Measurements from ENCODE around the gene FKRP. TPM values are rescaled to one million over a fixed set of nuclear protein-coding genes. Genes with fewer than 3 reads are reported as not detected.

Gene FKRP
- total RNA-seq, 1 experiment from 2014 or later: 11.3 TPM

GRCh38 chr19:46728693-46729339 lies 17.0 kb upstream of the FKRP start:
- in situ Hi-C loops (cut with HindIII; ENCODE audit: low pct_unique_long_range_greater_than_20kb, low sequenced_read_pairs): no loop called here
- peak; percentile 61 for DNase-seq (ENCODE audit: low read depth, low spot score)

- in situ Hi-C loops (cut with HindIII; ENCODE audit: low pct_unique_long_range_greater_than_20kb, low sequenced_read_pairs): no loop called here
Measured at GRCh38 chr19:46729696-46730095, 16.2 kb upstream of the FKRP start.

GRCh38 chr19:46730187-46730586 lies 15.7 kb upstream of the FKRP start:
- in situ Hi-C loops (cut with HindIII; ENCODE audit: low pct_unique_long_range_greater_than_20kb, low sequenced_read_pairs): no loop called here
- no peak for DNase-seq (ENCODE audit: low read depth, low spot score)

More at GRCh38 chr19:46729696-46730095, 16.2 kb upstream of the FKRP start:
- no peak for DNase-seq (ENCODE audit: low read depth, low spot score)

- no peak for DNase-seq (ENCODE audit: low read depth, low spot score)
- in situ Hi-C loops (cut with HindIII; ENCODE audit: low pct_unique_long_range_greater_than_20kb, low sequenced_read_pairs): no loop called here
Measured at GRCh38 chr19:46730595-46730994, 15.3 kb upstream of the FKRP start.

GRCh38 chr19:46731007-46731501 lies 14.8 kb upstream of the FKRP start:
- in situ Hi-C loops (cut with HindIII; ENCODE audit: low pct_unique_long_range_greater_than_20kb, low sequenced_read_pairs): no loop called here
- no peak for DNase-seq (ENCODE audit: low read depth, low spot score)

- in situ Hi-C loops (cut with HindIII; ENCODE audit: low pct_unique_long_range_greater_than_20kb, low sequenced_read_pairs): no loop called here
- no peak for DNase-seq (ENCODE audit: low read depth, low spot score)
Measured at GRCh38 chr19:46731584-46731983, 14.3 kb upstream of the FKRP start.

GRCh38 chr19:46732172-46732938 lies 13.5 kb upstream of the FKRP start:
- in situ Hi-C loops (cut with HindIII; ENCODE audit: low pct_unique_long_range_greater_than_20kb, low sequenced_read_pairs): no loop called here
- no peak for DNase-seq (ENCODE audit: low read depth, low spot score)

GRCh38 chr19:46732966-46733689 lies 12.7 kb upstream of the FKRP start:
- in situ Hi-C loops (cut with HindIII; ENCODE audit: low pct_unique_long_range_greater_than_20kb, low sequenced_read_pairs): no loop called here
- no peak for DNase-seq (ENCODE audit: low read depth, low spot score)

- DNase-seq (ENCODE audit: low read depth, low spot score): no peak
- in situ Hi-C loops (cut with HindIII; ENCODE audit: low pct_unique_long_range_greater_than_20kb, low sequenced_read_pairs): no loop called here
Measured at GRCh38 chr19:46733690-46734292, 12.1 kb upstream of the FKRP start.

GRCh38 chr19:46736531-46737297 lies 9.1 kb upstream of the FKRP start:
- DNase-seq (ENCODE audit: low read depth, low spot score): no peak
- in situ Hi-C loops (cut with HindIII; ENCODE audit: low pct_unique_long_range_greater_than_20kb, low sequenced_read_pairs): no loop called here

GRCh38 chr19:46737298-46737654 lies 8.6 kb upstream of the FKRP start:
- in situ Hi-C loops (cut with HindIII; ENCODE audit: low pct_unique_long_range_greater_than_20kb, low sequenced_read_pairs): no loop called here

GRCh38 chr19:46737761-46738171 lies 8.1 kb upstream of the FKRP start:
- in situ Hi-C loops (cut with HindIII; ENCODE audit: low pct_unique_long_range_greater_than_20kb, low sequenced_read_pairs): no loop called here
- no peak for DNase-seq (ENCODE audit: low read depth, low spot score)

More at GRCh38 chr19:46737298-46737654, 8.6 kb upstream of the FKRP start:
- DNase-seq (ENCODE audit: low read depth, low spot score): no peak

GRCh38 chr19:46739290-46739771 lies 6.5 kb upstream of the FKRP start:
- in situ Hi-C loops (cut with HindIII; ENCODE audit: low pct_unique_long_range_greater_than_20kb, low sequenced_read_pairs): no loop called here
- DNase-seq (ENCODE audit: low read depth, low spot score): no peak

GRCh38 chr19:46741447-46741846 lies 4.4 kb upstream of the FKRP start:
- DNase-seq (ENCODE audit: low read depth, low spot score): no peak
- in situ Hi-C loops (cut with HindIII; ENCODE audit: low pct_unique_long_range_greater_than_20kb, low sequenced_read_pairs): no loop called here

GRCh38 chr19:46742926-46743480 lies 2.9 kb upstream of the FKRP start:
- in situ Hi-C loops (cut with HindIII; ENCODE audit: low pct_unique_long_range_greater_than_20kb, low sequenced_read_pairs): no loop called here
- DNase-seq (ENCODE audit: low read depth, low spot score): no peak

GRCh38 chr19:46744005-46744691 lies 1.7 kb upstream of the FKRP start:
- DNase-seq (ENCODE audit: low read depth, low spot score): no peak
- in situ Hi-C loops (cut with HindIII; ENCODE audit: low pct_unique_long_range_greater_than_20kb, low sequenced_read_pairs): no loop called here

All from SK-MEL-5 (cell line).